Activated naive CD8-positive, alpha-beta T cell (primary cell): Measurements from ENCODE around the gene DCST2.
"Not testable (repeated sequence)": the region's sequence is repeated elsewhere in the genome, so short reads cannot be mapped to it uniquely, and the experiment has no call there.

Source experiments
- H3K27ac Mint-ChIP-seq: one replicate; pipeline ENCODE4 v1.8.0; 2021; ENCODE audit warnings: mixed read lengths
- H3K27me3 Mint-ChIP-seq: one replicate; pipeline ENCODE4 v1.8.0; 2021; ENCODE audit warnings: mixed read lengths
- H3K36me3 Mint-ChIP-seq: one replicate; pipeline ENCODE4 v1.8.0; 2021; ENCODE audit warnings: mixed read lengths
- H3K4me1 Mint-ChIP-seq: one replicate; pipeline ENCODE4 v1.8.0; 2021; ENCODE audit warnings: low read depth, mixed read lengths
- H3K4me3 Mint-ChIP-seq: one replicate; pipeline ENCODE4 v1.8.0; 2021; ENCODE audit warnings: mild to moderate bottlenecking, mixed read lengths
- H3K9me3 Mint-ChIP-seq: one replicate; pipeline ENCODE4 v1.8.0; 2021; ENCODE audit warnings: low read depth, mixed read lengths

DCST2 gene

GRCh38 chr1:154982897-154983648 lies 50.5 kb downstream of the DCST2 start, which contains the start of gene FLAD1:
FLAD1 (plus strand) TSS chr1:154983344; CDS start chr1:154983695, 351 bp downstream.
- Mint-ChIP-seq H3K27ac (no peak within 1 kb of the TSS), H3K4me3 (no peak within 1 kb of the TSS), H3K36me3 (peaks cover 2% of the 10 kb centered on the region), H3K27me3 (no peaks in the 10 kb centered on the region), H3K4me1 (peaks cover 10% of the 10 kb centered on the region), H3K9me3 (no peaks in the 10 kb centered on the region)

DNA sequence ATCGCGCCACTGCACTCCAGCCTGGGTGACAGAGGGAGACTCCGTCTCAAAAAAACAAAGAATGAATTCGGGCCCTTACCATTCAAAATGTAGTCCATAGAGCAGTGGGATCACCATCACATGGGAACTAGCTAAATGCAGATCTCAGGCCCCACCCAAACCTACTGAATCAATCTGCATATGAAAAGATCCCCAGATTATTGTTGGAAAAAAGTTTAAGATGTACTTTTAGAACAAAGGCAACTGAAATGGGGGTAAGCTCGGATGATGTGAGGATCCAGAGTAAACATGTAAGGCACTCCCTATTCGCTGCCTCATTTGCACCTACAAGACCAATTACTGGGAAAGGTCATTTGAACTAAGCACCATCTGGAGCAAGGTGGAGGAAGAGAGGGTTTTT lies 51.2 kb downstream of the DCST2 start:
- Mint-ChIP-seq H3K27ac (no peak overlapping the region), H3K4me3 (no peak overlapping the region), H3K4me1 (peaks cover 8% of the 10 kb centered on the region), H3K9me3 (no peaks in the 10 kb centered on the region), H3K27me3 (no peaks in the 10 kb centered on the region), H3K36me3 (peaks cover 2% of the 10 kb centered on the region)

DNA sequence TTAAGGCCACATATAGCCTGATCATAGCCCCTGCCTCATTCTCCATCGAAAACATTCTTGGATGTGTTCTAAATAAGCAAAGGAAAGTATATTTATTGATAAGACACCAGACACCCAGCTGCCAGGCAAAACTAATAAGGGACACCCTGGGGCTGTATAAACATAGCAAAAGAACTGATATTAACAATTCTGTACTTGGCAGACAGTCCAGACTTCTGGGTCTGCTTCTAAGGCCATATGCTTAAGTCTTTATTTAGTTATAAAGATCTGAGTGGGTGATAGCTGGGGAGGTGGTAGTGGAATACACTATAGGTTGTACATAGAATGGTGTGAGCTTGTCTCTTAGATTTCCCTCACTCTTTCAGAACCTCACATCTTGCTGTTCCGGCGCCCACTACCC lies 55.2 kb downstream of the DCST2 start:
- Mint-ChIP-seq H3K27me3 (no peaks in the 10 kb centered on the region), H3K9me3 (no peaks in the 10 kb centered on the region), H3K4me1 (no peaks in the 10 kb centered on the region), H3K36me3 (peaks cover 2% of the 10 kb centered on the region), H3K27ac (no peak overlapping the region), H3K4me3 (no peak overlapping the region)

DNA sequence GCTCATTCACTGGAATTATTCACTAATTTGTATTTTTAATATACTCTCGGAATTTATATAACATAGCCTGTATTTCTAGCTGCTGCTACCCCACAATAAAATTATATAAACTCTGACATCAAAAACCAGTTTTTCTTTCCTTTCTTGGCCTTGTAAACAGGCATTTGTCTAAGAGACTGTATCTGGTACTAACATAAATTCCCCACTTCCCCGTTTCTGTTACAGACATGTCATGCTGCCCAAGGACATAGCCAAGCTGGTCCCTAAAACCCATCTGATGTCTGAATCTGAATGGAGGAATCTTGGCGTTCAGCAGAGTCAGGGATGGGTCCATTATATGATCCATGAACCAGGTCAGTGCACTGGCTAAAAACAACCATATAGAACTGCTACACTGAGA lies 55.8 kb downstream of the DCST2 start:
- H3K9me3 Mint-ChIP-seq, H3K36me3 Mint-ChIP-seq, H3K27me3 Mint-ChIP-seq, H3K4me3 Mint-ChIP-seq, H3K4me1 Mint-ChIP-seq: not testable (repeated sequence)
- H3K27ac Mint-ChIP-seq = peak overlapping the region; percentile 59

- H3K27ac Mint-ChIP-seq = no peak overlapping the region
- H3K4me3 Mint-ChIP-seq = no peak overlapping the region
- H3K36me3 Mint-ChIP-seq = peaks cover 5% of the 10 kb centered on the region
- H3K9me3 Mint-ChIP-seq = no peaks in the 10 kb centered on the region
- H3K4me1 Mint-ChIP-seq = peaks cover 23% of the 10 kb centered on the region
- no peaks in the 10 kb centered on the region for H3K27me3 Mint-ChIP-seq
Observed at GRCh38 chr1:154975409-154976059, 58.0 kb downstream of the DCST2 start.

DNA sequence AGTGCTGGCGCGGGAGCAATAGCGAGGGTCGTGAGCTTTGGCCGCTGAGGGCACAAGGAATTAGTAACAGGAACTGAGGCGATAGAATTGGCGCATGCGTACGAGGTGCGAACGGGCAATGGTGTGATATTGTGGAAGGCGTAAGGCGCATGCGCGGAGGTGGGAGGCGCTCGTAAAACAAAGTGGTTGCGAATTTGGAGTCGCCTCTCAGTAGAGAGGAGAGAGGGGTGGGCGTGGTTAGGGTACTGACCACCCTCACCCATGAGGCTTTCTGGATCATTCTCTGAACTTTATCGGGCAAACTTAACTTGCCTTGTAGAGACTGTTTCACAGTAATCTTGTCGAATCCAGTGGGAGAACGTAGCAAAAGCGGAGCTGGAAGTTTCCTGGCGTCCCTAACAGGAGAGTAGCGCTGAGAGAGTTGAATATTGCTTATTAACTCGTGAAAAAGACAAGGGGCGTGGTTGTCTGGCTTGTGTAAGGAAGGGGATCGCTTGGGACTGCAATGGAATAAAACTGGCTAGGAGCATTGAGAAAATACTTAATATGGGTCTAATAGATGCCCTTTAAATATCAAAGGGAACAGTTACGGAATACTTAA lies 58.7 kb downstream of the DCST2 start:
- Mint-ChIP-seq H3K9me3 (no peaks in the 10 kb centered on the region), H3K4me1 (peaks cover 23% of the 10 kb centered on the region), H3K27me3 (no peaks in the 10 kb centered on the region), H3K27ac (no peak overlapping the region), H3K4me3 (no peak overlapping the region), H3K36me3 (peaks cover 5% of the 10 kb centered on the region)

DNA sequence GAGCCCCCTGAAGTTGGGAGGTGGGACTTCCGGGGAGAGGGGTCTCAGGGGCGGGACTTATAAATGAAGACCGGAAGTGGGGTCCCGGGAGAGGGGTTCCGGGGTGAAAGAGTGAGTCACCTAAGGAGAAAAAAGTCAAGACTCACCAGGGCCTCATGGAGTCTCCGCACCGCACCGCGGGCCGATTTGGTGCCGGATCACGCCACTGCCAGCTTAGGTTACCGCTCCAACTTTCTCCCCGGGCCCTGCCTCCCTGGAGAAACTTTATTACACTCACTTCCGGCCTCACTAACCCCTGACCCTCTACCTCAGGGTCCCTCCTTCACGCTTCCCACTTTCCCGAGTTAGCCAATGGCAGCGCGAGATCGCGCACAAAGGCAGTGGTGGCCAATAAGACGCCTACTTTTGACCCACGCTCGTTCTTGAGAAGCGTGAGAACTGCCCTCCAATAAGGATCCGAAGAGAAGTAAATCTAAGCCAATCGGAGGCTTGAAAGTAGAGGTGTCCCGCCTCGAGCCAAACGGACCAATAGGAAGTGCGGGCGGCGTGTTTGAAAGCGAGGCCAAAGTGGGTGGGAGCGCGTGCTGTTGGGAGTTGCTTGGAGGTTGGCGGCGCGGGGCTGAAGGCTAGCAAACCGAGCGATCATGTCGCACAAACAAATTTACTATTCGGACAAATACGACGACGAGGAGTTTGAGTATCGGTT lies 59.3 kb downstream of the DCST2 start, which contains the start of gene CKS1B:
Gene CKS1B, plus strand, starts transcription at position 580 of the 706 bp plus-strand sequence. Its CDS starts 65 bp downstream, at position 645.
- Mint-ChIP-seq H3K4me1 (peaks cover 27% of the 10 kb centered on the region), H3K9me3 (no peaks in the 10 kb centered on the region), H3K36me3 (peaks cover 2% of the 10 kb centered on the region), H3K27me3 (no peaks in the 10 kb centered on the region), H3K27ac (no peak within 1 kb of the TSS), H3K4me3 (no peak within 1 kb of the TSS)

DNA sequence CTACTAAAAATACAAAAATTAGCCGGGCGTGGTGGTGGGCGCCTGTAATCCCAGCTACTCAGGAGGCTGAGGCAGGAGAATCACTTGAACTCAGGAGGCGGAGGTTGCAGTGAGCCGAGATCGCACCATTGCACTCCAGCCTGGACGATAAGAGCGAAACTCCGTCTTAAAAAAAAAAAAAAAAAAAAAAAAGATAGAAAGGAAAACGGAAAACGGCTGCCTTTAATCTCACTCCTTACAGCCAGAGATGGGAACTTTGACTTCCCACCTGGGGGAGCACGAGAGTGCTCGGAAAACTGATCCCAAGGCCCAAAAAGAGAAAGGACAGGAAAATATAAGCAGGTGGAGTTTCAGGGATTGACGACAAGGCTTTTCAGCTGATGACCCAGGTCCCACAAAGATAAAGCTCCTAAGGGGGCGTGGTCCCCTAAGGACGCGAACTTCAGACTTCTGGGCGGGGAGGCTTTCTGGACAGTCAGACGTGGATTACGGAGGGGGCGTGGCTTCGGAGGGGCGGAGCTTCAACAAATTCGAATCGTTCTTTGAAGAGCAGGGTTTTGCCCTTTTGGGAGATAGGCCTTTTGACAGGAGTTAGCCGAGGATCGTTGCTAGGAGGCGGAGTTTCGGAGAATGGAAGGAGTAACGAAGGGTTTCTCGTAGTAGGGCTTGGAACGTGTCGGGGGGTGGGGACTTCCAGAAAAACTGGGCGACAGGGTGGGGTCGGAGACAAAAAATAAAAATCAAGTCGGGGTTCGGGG lies 60.1 kb downstream of the DCST2 start:
- Mint-ChIP-seq H3K27ac (no peak overlapping the region), H3K27me3 (no peaks in the 10 kb centered on the region), H3K36me3 (peaks cover 2% of the 10 kb centered on the region), H3K4me3 (no peak overlapping the region), H3K9me3 (no peaks in the 10 kb centered on the region), H3K4me1 (peaks cover 29% of the 10 kb centered on the region)

DNA sequence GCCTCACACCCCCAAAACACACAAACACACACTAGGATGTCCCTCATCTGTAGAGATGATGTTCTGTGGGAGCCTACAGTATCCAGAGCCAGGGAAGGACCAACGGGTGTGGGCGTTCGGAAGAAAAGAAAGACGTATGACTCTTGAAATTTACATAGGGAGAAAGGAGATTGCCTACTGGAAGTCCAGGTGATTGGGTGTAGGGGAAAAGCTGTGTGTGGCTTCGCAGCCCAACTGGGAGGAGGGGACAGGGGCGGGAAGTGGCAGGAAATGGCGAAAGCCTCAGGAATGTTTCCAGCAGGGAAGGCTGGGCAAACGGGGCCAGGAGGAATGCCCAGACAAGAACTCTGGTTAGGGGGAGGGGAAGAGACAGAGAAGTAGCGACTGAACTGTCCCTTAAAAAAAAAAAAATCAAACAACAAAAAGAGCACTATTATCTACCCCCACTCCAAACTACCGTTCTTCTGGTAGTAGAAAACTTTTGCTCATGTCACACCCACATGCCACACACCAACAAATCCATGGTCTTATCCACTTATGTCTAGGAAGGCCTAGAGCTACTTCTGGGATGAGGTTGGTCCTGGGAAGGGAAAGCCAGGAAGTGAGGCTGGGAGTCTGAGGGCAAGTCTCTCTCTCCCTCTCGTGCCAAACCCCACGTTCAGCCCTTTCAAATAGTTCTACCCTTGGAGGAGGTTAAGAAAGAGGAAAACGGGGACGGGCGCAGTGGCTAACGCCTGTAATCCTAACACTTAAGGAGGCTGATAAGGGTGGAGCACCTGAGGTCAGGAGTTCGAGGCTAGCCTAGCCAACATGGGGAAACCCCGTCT lies 60.9 kb downstream of the DCST2 start:
- peak overlapping the region; percentile 83 for H3K27ac Mint-ChIP-seq
- H3K9me3 Mint-ChIP-seq = no peaks in the 10 kb centered on the region
- H3K36me3 Mint-ChIP-seq = peaks cover 2% of the 10 kb centered on the region
- no peaks in the 10 kb centered on the region for H3K27me3 Mint-ChIP-seq
- H3K4me1 Mint-ChIP-seq = peaks cover 29% of the 10 kb centered on the region
- no peak overlapping the region for H3K4me3 Mint-ChIP-seq

GRCh38 chr1:154972213-154972516 lies 61.4 kb downstream of the DCST2 start:
- Mint-ChIP-seq H3K4me3 (no peak overlapping the region), H3K27ac (peak overlapping the region; percentile 83), H3K9me3 (no peaks in the 10 kb centered on the region), H3K4me1 (peaks cover 29% of the 10 kb centered on the region), H3K27me3 (no peaks in the 10 kb centered on the region), H3K36me3 (peaks cover 2% of the 10 kb centered on the region)

GRCh38 chr1:154971341-154971998 lies 62.1 kb downstream of the DCST2 start:
- H3K36me3 Mint-ChIP-seq = peaks cover 2% of the 10 kb centered on the region
- peaks cover 29% of the 10 kb centered on the region for H3K4me1 Mint-ChIP-seq
- peak overlapping the region; percentile 4 for H3K4me3 Mint-ChIP-seq
- peak overlapping the region; percentile 52 for H3K27ac Mint-ChIP-seq
- H3K9me3 Mint-ChIP-seq = no peaks in the 10 kb centered on the region
- H3K27me3 Mint-ChIP-seq = no peaks in the 10 kb centered on the region

- Mint-ChIP-seq H3K9me3 (no peaks in the 10 kb centered on the region), H3K27me3 (no peaks in the 10 kb centered on the region), H3K27ac (peak within 1 kb of the TSS; percentile 58), H3K36me3 (peaks cover 2% of the 10 kb centered on the region), H3K4me3 (peak within 1 kb of the TSS; percentile 4), H3K4me1 (peaks cover 29% of the 10 kb centered on the region)
Observed at GRCh38 chr1:154970631-154971340, 62.8 kb downstream of the DCST2 start, which contains the start of gene SHC1. SHC1 (minus strand) TSS chr1:154970747; CDS start chr1:154970526, 221 bp downstream.
